ENCODE measurements around the gene OSBPL10.
A peak's percentile ranks its signal among the peaks of the same experiment; 100 is the strongest.

OSBPL10 gene

DNA sequence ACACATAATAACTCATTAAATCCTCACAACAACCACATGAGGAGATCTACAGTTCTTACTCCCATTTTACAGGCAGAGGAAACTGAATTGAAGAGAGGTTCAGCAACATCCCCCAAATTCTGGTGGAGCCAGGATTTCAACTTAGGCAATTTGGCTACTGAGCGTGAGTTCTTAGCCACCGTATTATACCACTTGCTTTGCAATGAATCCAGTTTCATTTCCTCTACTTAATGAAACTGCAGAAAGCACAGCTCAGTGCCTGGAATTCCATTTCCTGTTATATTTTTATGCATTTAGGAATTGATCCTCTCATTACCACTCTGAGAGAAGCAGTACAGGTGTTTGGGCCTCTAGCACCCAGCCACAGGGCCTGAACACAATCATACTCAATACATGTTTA is 4.8 kb upstream of the OSBPL10 start:
- no peak for FAIRE-seq

DNA sequence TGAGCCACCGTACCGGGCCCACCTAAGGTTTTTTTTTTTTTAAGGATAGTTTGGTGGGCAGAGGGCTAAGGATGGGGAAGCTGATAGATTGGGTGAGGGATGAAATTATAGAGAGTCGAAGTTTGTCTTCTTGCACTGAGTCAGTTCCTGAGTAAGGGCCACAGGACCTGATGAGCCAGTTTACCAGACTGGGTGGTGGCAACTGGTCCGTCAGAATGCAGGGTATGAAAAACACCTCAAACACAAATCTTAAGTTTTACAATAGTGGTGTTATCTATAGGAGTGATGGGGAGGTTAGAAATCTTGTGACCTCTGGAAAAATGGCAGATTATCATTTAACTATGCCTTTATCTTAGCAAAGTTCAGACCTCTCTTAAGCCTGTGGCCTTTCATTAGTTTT is 3.3 kb upstream of the OSBPL10 start:
- no peak for FAIRE-seq

DNA sequence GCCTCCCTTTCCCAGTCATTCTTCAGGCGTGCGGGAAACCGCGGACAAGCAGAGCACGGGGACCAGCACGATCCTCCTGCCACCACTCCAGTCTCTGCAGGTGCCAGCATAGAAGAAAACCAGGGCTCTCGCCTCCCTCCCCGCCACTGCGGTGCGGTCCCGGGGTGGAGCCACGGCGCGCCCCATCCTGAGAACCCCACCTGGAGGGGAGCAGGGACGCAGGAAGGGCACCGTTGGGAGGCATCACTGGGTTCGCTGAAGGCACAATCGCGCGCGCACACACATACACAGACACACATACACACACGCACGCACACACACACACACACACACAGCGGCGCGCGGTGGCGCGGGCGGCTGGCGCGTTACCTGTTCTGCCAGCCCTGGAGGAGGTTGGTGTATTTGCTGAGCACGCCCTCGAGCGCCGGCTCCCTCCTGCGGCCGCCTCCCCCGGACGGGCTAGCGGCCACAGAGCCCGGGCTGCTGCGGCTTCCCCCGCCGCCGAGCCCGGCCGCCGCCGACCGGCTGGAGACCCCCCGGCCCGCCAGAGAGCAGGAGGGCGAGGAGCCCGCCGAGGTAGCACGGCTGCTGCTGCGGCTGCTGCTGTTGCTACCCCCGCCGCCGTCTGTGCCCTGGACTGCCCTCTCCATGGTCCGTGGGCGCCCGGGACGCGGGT is 394 bp downstream of the OSBPL10 start:
- FAIRE-seq: no peak

DNA sequence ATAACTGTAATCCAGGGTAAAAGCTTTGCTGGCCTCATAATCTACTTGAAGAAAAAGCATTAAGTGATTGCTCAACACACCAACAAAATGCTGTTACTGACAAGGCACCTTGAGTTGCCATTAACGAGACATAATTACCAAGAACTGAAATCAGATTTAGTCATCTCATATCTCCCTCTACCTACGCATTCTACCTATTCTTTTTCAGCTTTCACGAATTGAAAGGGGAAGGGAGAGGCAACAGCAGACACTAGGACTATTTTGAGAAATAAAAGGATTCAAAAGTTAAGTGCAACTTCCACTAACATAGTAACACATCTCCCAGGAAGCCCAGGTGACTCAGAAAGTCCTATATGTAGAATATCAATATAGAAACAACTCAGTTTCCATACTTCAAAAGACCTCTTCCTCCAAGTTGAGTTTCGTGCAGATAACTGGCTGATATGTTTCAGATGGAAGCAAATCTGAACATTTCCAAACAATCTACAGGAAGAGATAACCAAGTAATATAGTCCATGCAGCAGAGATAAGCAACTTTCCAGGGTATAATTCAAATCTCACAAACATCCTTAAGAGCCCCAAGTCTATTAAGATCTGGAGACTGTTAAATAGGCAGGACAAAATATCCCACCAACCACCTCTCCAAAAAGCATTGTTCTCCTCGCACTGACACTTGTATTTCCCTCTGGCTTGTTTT is 1.9 kb downstream of the OSBPL10 start:
- no peak for FAIRE-seq

DNA sequence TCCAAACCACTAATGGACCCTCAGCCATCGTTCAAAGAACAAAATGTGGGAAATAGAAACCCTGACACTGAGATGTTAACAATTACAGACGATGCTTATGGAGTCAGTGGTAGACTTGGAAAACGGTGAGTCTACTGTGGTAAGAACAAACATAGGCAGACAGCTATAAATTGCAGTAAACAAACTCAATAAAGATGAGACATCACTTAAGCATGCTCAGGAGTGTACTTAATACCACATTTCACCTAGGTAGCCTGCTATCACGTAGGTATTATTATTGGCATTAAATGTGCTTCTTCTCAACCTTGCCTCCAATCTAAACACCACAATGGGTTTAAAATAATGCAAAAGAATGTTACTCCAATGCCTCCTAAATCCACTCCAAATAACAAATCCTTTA is 2.5 kb downstream of the OSBPL10 start:
- FAIRE-seq: no peak

DNA sequence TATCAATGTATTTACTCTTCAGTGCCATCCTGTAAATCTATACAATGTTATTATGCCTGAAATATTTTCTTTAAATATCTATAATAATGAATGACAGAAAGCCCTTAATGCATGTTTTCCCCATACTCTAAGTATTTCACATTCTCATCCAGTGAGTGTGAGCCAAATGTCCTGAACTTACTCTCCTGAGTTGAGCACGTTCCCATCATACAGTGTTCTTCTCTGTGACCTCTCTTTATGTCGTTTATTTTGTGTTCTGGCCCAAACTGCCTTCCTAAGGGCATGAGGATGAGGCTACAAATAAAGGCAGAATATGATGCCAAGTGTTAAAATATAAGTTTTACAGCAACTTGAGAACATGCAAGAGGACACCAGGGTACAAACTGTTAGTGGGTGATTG is 3.3 kb downstream of the OSBPL10 start:
- no peak for FAIRE-seq

DNA sequence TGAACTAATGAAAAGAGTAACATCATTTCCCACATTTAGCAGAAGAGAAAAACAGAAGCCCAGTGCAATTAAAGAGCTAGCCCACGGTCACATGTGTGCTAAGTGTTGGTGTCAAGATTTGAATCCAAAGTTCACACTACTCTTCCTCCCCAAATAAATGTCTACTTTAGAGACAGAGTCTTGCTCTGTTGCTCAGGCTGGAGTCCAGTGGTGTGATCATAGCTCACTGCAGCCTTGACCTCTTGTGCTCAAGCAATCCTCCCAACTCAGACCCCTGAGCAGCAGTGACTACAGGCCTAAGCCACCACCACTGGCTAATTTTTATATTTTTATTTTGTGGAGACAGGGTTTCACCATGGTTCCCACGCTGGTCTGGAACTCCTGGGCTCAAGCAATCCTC is 4.8 kb downstream of the OSBPL10 start:
- FAIRE-seq: no peak

DNA sequence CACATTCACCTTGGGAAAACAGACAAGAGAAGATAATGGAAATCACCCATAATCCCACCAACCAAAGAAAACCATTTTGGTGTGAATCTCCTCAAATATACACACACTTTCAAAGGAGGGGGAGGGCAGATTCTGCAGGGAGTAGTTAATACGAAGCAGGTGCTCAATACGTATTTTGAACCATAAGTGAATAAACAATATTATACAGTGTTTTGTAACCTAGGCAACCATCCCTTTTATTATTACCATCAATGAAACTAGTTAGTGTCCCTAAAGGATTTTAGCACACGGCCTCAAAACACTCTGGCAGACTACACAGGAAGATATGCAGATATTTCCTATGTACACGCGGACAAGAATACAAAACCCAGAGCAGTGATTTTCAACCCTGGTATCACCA is 6.1 kb downstream of the OSBPL10 start:
- FAIRE-seq: no peak

DNA sequence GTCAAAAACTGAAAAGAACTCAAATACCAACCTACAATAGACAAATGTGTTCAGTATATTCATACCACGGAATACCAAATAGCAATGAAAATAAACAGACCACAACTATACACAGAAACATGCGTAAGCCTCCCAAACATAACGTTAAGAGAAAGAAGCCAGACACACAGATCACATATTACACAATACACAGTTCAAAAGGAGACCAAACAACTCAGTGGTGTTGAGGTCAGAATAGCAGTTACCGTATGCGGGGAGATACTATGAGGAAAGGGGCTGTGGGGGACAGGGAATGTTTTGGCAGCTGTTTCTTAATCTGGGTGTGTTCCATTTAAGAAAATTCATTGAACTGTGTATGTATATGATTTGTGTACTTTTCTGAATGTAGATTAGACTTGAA is 6.6 kb downstream of the OSBPL10 start:
- FAIRE-seq: no peak

DNA sequence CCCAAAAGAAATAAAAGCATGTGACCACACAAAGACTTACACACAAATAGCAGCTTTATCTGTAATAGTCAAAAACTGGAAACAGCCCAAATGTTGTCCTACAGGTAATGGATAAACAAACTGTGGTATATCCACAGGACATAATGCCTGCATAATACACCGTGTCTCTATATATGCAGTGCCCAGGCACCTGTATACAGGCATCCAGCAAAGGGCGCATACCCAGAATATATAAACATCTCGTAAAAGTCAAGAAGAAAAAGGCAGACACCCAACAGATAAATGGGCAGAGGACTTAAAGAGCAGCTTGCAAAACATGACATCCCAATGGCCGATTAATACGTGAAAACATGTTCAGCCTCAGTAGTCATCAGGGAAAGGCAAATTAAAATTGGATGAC is 7.2 kb downstream of the OSBPL10 start:
- no peak for FAIRE-seq

DNA sequence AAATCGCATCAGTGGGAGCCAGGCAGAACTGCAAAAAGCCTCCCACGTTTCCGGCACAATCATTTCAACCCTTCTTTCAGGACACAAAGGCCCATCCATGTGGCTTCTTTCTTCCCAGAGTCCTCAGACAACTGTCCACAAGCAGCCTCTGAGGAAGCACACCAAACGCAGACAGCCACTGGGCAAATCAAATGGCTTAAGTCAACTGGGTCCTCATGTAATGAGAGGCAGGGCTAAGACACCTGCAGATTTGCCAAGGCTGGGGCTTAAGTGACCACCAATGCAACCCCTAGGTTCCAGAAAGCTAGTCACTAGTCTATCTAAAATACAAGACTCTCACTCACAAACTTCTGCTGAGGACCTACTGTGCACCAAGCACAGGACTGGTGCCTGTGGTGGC is 8.0 kb downstream of the OSBPL10 start:
- no peak for FAIRE-seq

DNA sequence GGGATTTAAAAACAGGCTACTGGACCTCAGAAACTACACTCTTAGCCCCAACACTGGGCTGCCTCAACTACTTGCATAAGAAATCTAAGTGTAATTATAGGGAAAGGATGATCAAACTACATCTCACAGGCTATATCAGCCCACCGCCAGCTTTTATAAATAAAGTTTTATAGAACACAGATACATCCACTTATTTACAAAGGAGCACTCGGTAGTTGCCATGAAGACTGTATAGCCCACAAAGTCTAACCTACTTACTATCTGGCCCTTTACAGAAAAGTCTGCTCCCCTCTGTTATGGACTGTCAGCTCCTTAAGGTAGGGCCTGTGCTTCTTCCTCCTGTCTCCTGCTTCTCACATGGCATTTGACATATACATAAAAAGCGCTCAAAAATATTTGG is 9.5 kb downstream of the OSBPL10 start:
- FAIRE-seq: no peak

DNA sequence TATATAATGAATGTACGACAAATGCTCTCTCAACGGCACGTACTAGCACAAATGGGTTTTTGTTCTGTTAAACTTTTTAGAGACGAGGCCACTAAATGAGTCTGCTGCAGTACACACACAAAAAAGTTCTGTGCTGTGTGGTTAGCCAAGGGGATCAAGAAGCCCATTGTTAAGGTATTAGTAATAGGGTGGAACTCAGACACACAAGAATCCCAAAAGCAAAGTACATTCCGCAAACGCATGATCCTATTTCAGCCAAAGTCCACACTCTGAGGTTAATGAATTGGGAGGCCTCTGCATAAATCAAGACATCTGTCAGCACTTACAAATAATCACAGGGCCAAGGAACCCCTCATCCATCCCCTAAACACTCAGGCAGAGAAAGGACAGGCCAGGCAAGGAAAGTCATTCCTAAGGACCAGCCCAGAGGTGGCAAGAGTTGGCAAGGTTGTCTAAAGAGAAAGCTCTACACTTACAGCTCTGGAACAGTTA is 12.1 kb downstream of the OSBPL10 start:
- no peak for FAIRE-seq

DNA sequence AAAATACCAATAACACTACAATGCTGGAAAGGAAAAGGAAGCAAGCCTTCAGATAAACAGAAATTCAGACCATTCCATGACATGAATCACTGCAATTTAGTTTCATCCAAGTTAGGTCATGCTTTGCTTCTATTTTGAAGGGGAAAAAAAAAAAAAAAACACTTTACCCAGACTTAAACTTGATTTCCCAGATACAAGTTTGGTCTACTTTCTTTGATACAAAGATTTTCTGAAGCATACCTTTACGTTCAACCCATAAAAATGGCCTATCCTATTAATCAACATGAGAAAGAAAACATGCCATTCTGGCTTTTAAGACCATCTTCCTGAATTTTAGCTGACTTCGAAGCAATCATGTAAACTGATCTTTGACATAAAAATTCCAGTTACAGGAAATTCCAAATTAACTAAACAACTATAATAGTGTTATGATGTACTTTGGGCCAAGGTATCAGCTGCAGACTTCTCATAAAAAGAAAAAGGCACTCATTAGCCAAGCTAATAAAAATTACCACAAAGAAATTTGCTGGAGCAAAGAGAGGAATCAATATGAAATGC is 12.6 kb downstream of the OSBPL10 start:
- FAIRE-seq: peak; percentile 99

DNA sequence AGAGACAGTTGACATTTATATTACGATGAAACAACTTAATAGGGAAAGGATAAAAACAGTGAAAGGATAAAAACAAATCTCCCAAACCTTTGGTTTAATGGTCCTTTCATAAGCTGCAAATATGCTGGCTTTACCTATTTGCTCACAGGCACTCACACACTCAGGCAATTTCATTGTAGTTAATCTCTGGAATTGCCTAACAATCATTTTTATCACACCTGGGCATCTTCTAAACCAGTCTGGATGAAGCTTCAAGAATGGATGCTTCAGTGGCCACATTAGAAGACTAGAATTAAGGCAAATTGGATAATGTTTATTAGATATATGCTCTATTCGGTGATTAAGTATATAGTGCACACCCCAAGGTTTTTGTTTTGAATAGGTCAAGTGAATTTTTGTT is 13.5 kb downstream of the OSBPL10 start:
- no peak for FAIRE-seq

DNA sequence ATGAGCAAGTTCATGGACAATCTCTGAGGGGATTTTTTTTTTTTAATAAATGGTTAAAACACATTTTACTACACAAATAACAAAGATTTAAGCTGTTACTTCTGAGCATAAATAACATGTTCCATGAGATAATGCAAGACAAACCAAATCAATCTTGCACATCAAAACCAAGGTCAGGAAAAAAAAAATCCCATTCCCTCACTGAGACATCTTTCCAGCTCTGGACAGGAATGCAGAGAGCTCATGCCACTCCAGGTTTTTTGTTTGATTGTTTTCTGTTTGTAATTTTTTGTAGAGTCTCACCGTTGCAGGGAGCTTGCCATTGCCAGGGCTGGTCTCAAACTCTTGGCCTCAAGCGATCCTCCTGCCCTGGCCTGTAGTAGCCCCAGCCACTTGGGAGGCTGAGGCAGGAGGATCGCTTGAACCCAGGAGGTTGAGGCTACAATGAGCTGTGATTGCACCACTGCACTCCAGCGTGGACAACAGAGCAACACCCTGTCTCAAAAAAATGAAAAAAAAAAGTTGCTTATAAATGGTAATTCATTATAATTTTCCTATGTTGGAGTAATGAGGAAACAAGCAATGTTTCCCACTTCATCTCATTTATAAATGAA is 14.0 kb downstream of the OSBPL10 start:
- FAIRE-seq: no peak

DNA sequence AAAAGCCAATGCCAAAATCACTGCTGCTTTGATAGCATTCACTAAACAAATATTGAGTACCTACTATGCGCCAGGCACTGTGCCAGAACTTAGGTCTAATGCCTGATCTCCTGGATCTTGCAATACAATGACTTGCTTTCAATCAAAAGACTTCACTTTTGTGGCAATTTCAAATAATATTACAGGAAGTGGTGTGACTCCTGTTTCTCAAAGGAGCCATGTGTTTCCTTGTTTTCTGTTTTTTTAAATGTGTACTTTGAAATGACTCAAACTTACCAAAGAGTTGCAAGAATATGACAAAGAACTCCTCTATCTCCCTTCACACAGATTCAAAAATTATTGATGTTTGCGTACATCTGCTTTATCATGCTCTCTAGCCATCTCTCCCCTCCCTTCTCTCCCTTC is 18.3 kb downstream of the OSBPL10 start:
- FAIRE-seq: no peak

DNA sequence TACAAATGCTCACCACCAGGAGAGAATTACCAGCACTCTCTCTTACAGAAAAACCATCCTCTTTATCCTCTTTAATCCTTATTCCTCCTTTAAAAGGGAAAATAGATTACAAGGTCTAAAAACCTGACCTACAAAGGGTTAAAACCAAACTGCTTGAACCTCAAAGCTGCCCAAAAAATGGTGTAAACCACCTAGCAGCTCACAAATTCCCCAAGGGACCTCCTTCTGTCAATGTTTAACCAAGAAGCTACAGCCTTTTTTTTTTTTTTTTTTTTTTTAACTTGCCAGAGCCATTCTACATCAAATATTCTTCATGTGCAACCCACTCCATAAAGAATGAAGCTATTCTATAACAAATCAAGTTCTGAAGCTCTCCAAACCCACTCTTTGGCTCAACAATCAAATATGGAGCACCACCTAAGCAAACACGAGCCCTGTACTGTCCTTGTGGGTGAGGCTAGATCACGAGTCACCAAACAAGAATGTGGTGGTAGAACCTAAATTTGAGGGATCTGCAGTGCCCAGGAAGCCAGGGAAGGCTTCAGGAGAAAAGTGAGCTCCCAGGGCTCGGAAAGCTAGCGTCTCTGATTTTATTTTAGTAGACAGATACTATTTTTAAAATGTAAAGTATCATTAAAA is 20.1 kb downstream of the OSBPL10 start:
- FAIRE-seq: no peak

DNA sequence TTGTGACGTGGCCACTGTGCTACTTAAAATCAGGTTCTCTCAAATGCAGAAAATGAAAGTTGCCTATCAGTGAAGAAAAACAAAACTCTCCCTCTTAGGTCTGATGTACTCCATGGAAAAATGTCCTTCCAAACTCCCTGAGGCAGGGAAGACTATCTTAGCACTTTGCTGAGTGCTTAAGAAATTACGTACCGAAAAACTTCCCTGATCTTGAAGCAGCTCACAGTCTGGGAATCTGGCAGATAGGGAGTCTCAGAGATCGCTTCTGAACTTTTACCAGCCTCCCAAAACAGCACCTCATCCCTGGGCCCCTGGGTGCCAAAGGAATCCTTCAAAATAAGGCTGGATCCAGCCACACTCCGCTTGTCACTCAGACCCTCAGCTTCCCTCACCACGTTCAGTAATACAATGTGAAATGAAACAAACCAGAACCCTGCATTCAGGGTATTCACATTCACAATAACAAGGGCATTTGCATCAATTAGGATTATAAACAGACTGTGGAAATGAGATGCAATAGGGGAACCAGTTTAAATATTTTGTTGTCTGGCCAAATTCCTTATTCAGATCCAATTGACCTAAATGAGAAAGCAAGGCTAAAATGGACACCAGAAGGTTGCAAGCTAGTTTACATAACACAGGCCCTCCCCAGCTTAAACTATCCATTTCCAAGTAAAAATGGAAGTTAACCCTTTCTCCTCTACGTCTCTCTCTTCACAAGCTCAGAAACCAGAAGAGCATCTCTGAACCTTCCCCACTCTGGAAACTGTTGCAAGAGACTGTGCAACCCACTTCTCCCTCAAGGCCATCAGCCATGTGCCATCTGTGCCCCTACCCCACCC is 20.9 kb downstream of the OSBPL10 start:
- no peak for FAIRE-seq

DNA sequence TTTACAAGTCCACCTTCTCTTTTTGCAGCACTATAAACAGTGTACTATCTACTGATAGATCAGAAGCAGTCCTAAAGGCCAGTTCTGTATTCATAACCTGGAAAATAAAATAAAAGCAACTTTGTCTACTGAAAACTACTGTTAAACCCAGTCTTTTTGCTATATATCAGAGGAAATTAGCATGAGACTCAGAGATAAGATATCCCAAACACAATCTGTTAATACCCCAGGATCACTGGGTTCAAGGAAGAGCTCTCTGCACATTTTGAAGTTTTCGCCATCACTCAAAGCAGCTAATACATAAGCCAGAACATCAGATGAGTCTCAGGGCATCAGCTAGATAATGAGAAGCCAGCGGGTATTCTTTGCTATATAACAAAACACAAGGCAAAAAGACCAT is 21.8 kb downstream of the OSBPL10 start:
- FAIRE-seq: no peak

DNA sequence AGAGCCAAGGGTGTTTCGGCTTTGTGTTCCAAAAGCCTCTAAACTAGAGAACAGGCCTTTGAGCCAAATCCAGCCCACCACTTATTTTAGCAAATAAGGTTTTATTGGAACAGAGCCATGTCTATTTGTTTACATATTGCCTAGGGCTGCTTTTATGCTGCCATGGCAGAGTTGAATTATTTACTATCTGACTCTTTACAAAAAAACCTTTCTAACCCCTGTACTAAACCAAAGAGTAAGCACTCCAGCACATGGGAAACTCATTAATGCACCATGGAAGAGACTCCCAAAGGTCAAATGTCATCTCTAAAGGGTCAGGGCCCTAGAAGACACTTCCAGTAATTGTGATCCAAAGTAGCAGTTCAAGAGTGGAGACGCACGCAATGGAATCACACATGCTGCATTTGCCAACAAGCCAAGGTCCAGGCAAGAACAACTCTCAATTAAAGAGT is 22.3 kb downstream of the OSBPL10 start:
- no peak for FAIRE-seq

DNA sequence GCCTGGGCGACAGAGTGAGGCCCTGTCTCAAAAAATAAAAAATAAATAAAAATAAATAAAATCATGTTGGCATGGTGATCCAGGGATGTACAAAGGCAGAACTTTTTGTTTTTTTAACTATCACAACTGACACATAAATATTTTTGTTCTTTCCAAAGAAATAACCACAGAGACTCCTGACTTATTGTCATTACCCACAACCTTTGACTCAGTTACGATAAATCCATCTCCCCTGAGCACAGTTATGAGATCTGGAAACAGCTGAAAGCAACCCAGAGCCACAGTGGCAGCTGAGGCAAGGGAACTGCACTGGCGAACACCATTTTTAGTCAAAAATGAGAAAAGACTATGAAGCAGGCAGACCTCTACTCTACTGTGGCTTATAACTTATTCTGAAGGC is 24.0 kb downstream of the OSBPL10 start:
- FAIRE-seq: no peak

DNA sequence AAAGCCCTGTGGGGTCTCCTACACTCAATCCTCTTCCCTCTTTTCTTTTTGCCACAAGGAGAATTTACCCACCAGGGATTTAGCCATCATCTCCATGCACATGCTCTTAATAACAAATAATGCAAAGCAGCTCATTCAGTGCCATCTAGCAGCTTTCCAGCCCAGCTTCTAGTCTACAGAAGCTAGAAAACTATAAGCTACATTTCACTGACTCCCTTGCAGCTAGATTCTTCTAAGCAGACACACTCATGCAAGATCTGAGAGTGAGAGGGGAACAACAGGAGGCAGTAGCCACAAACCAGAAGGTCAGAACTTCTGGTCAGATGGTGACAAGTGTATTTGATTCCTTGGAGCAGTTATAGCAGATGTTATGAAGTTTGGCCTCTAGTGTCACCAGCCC is 25.5 kb downstream of the OSBPL10 start:
- FAIRE-seq: no peak
